D721Med (cell line): ENCODE data around the gene TUBA3E.
"Not testable (repeated sequence)": the region's sequence is repeated elsewhere in the genome, so short reads cannot be mapped to it uniquely, and the experiment has no call there.

Source experiments
- DNase-seq: peaks from one replicate; pipeline ENCODE4 v3.0.0; 2011; ENCODE audit warnings: low spot score; ENCODE audit not compliant: insufficient read length
- FAIRE-seq: peaks from 2 replicates; lab custom pipeline; 2011; peaks lifted over from hg19 to GRCh38; lab: Jason Lieb, UNC
- CTCF ChIP-seq: IDR thresholded peaks from 2 replicates; pipeline ENCODE4 v1.5.1; 2012; ENCODE audit warnings: mild to moderate bottlenecking, control low read depth; ENCODE audit not compliant: insufficient read depth; ENCODE audit errors: missing control alignments

The TUBA3E gene

GRCh38 chr2:130187268-130187667 is 11.0 kb downstream of the TUBA3E start:
- no peak for TF ChIP-seq CTCF
- DNase-seq: no peak
- FAIRE-seq: no peak

GRCh38 chr2:130186391-130186790 is 11.8 kb downstream of the TUBA3E start:
- DNase-seq: no peak
- no peak for FAIRE-seq
- TF ChIP-seq CTCF: no peak

- DNase-seq (no peak), FAIRE-seq (no peak)
- TF ChIP-seq CTCF: no peak
Measured at GRCh38 chr2:130185896-130186295, 12.3 kb downstream of the TUBA3E start.

GRCh38 chr2:130185436-130185835 is 12.8 kb downstream of the TUBA3E start:
- FAIRE-seq (no peak), DNase-seq (no peak)
- TF ChIP-seq CTCF: no peak

- DNase-seq (no peak), FAIRE-seq (no peak)
- TF ChIP-seq CTCF: no peak
Measured at GRCh38 chr2:130183512-130184373, 14.5 kb downstream of the TUBA3E start.

- FAIRE-seq, DNase-seq: not testable (repeated sequence)
Measured at GRCh38 chr2:130182826-130183511, 15.3 kb downstream of the TUBA3E start.

GRCh38 chr2:130181880-130182682 is 16.2 kb downstream of the TUBA3E start, which contains the start of gene MZT2B:
MZT2B (plus strand) TSS chr2:130182262; CDS start chr2:130182283, 21 bp downstream.
- not testable (repeated sequence) for FAIRE-seq
- TF ChIP-seq CTCF: peak; percentile 59
- peak; percentile 82 for DNase-seq
